Neural cell (in vitro differentiated cells): ENCODE results near the gene RNF215. TPM values are rescaled to one million over a fixed set of nuclear protein-coding genes. Genes with fewer than 3 reads are reported as not detected.

Source experiments
- H2AFZ ChIP-seq: fragments of 200-600, 300-800 bp; sonication (generic), shearing (Covaris generic); 2 replicates; pipeline ENCODE4 v1.6.0; 2014; ENCODE audit warnings: low read depth, mild to moderate bottlenecking, antibody characterized with exemption, low read length, moderate library complexity
- H3F3A ChIP-seq: fragments of 200-600 bp; shearing (Covaris generic); 2 replicates; pipeline ENCODE4 v1.6.1; 2016; ENCODE audit warnings: mild to moderate bottlenecking, moderate library complexity, mixed read lengths, antibody characterized with exemption, low read length; ENCODE audit not compliant: insufficient read depth, poor library complexity, severe bottlenecking
- H3K27ac ChIP-seq: fragments of 200-600, 300-800 bp; sonication (generic), shearing (Covaris generic); 2 replicates; pipeline ENCODE4 v1.5.1; 2014; ENCODE audit warnings: mild to moderate bottlenecking, low read length, moderate library complexity
- H3K27me3 ChIP-seq: fragments of 300-800, 200-600 bp; sonication (generic), shearing (Covaris generic); 2 replicates; pipeline ENCODE4 v1.6.0; 2014; ENCODE audit warnings: mild to moderate bottlenecking, low read depth, low read length, moderate library complexity; ENCODE audit not compliant: insufficient read depth
- H3K36me3 ChIP-seq: fragments of 300-800, 200-600 bp; sonication (generic), shearing (Covaris generic); 2 replicates; pipeline ENCODE4 v1.5.1; 2014; ENCODE audit warnings: mild to moderate bottlenecking, antibody characterized with exemption, low read length, moderate library complexity; ENCODE audit not compliant: insufficient read depth
- H3K4me2 ChIP-seq: fragments of 300-800, 200-600 bp; sonication (generic), shearing (Covaris generic); 2 replicates; pipeline ENCODE4 v1.6.0; 2014; ENCODE audit warnings: mild to moderate bottlenecking, low read length
- H3K4me3 ChIP-seq: fragments of 300-800, 200-600 bp; sonication (generic), shearing (Covaris generic); 2 replicates; pipeline ENCODE4 v1.5.1; 2014; ENCODE audit warnings: mild to moderate bottlenecking, low read length, moderate library complexity
- H3K79me2 ChIP-seq: fragments of 200-600 bp; shearing (Covaris generic); replicated peaks from 2 replicates; pipeline ENCODE4 v1.6.0; 2014; ENCODE audit warnings: mild to moderate bottlenecking, low read length, moderate library complexity; ENCODE audit not compliant: insufficient read depth
- H3K9ac ChIP-seq: fragments of 300-800, 200-600 bp; sonication (generic), shearing (Covaris generic); 2 replicates; pipeline ENCODE4 v1.6.1; 2016; ENCODE audit warnings: mild to moderate bottlenecking, low read length, mixed read lengths
- H3K9me2 ChIP-seq: fragments of 200-600 bp; shearing (Covaris generic); 2 replicates; pipeline ENCODE4 v1.6.1; 2016; ENCODE audit warnings: mild to moderate bottlenecking, low read length, mixed read lengths; ENCODE audit not compliant: insufficient read depth
- H3K9me3 ChIP-seq: fragments of 200-600, 300-800 bp; sonication (generic), shearing (Covaris generic); 2 replicates; pipeline ENCODE4 v1.6.1; 2016; ENCODE audit warnings: mild to moderate bottlenecking, mixed run types, low read length, moderate library complexity, mixed read lengths
- H4K20me1 ChIP-seq: fragments of 200-600 bp; shearing (Covaris generic); 2 replicates; pipeline ENCODE4 v1.6.1; 2016; ENCODE audit warnings: mild to moderate bottlenecking, mixed run types; ENCODE audit not compliant: insufficient read depth
- CTCF ChIP-seq: fragments of 450-650 bp; IDR thresholded peaks from 2 replicates; pipeline ENCODE4 v1.5.1; 2014; ENCODE audit warnings: antibody characterized with exemption, mild to moderate bottlenecking, moderate library complexity; ENCODE audit not compliant: poor library complexity, severe bottlenecking
- EP300 ChIP-seq: fragments of 450-650 bp; conservative IDR thresholded peaks from 2 replicates; pipeline ENCODE4 v1.6.1; 2014; ENCODE audit warnings: antibody characterized with exemption, mild to moderate bottlenecking, moderate library complexity; ENCODE audit not compliant: poor library complexity, severe bottlenecking
- EZH2 ChIP-seq: fragments of 200-600, 300-800 bp; shearing (Covaris generic), sonication (generic); IDR thresholded peaks from 2 replicates; pipeline ENCODE4 v1.6.1; 2014; ENCODE audit warnings: antibody characterized with exemption, low read length, borderline replicate concordance, mild to moderate bottlenecking; ENCODE audit not compliant: insufficient read depth, poor library complexity, severe bottlenecking
- MXI1 ChIP-seq: fragments of 450-650 bp; conservative IDR thresholded peaks from 2 replicates; pipeline ENCODE4 v1.6.1; 2014; ENCODE audit warnings: antibody characterized with exemption, mild to moderate bottlenecking; ENCODE audit not compliant: poor library complexity, severe bottlenecking
- POLR2AphosphoS5 ChIP-seq: IDR thresholded peaks from 2 replicates; pipeline ENCODE4 v1.6.1; 2012
- RAD21 ChIP-seq: fragments of 450-650 bp; conservative IDR thresholded peaks from 2 replicates; pipeline ENCODE4 v1.6.1; 2014; ENCODE audit warnings: antibody characterized with exemption, mild to moderate bottlenecking, moderate library complexity
- REST ChIP-seq: IDR thresholded peaks from 2 replicates; pipeline ENCODE4 v1.6.1; 2012; ENCODE audit warnings: borderline replicate concordance
- SMC3 ChIP-seq: fragments of 450-650 bp; conservative IDR thresholded peaks from 2 replicates; pipeline ENCODE4 v1.6.1; 2014; ENCODE audit warnings: antibody characterized with exemption, mild to moderate bottlenecking, moderate library complexity; ENCODE audit not compliant: poor library complexity
- TAF1 ChIP-seq: IDR thresholded peaks from 2 replicates; pipeline ENCODE4 v1.6.1; 2012; ENCODE audit warnings: low read depth
- polyA plus RNA-seq: library from polyadenylated mRNA; depleted of rRNA; stranded (reverse); fragments of >200 nt; gene quantifications from 2 replicates; pipeline ENCODE4 v1.2.3, GENCODE V29; 2014

RNF215 gene
- polyA plus RNA-seq, 1 donor from 2014 or later, result 28.3 TPM

GRCh38 chr22:30425327-30425615, 38.1 kb upstream of the RNF215 start:
- Histone ChIP-seq H3K9me3 (no peaks in the 10 kb centered on the region), H3K9me2 (no peaks in the 10 kb centered on the region), H3K4me2 (peak overlapping the region; percentile 57), H3K79me2 (no peaks in the 10 kb centered on the region), H2AFZ (peak overlapping the region; percentile 66), H3F3A (no peaks in the 10 kb centered on the region), H3K27me3 (no peaks in the 10 kb centered on the region), H3K27ac (no peak overlapping the region), H3K4me3 (peak overlapping the region; percentile 93), H3K9ac (peak overlapping the region; percentile 62), H3K36me3 (no peaks in the 10 kb centered on the region), H4K20me1 (no peaks in the 10 kb centered on the region)
- TF ChIP-seq EP300, result no peak
- peak; percentile 4 for TF ChIP-seq REST

- Histone ChIP-seq H3K9me3 (no peaks in the 10 kb centered on the region), H3K4me3 (peak overlapping the region; percentile 83), H3K27ac (peak overlapping the region; percentile 93), H3K27me3 (no peaks in the 10 kb centered on the region), H4K20me1 (no peaks in the 10 kb centered on the region), H2AFZ (no peak overlapping the region), H3K79me2 (no peaks in the 10 kb centered on the region), H3F3A (no peaks in the 10 kb centered on the region), H3K36me3 (no peaks in the 10 kb centered on the region), H3K9ac (peak overlapping the region; percentile 53), H3K4me2 (peak overlapping the region; percentile 15), H3K9me2 (no peaks in the 10 kb centered on the region)
- TF ChIP-seq TAF1 (no peak), EP300 (no peak), RAD21 (no peak), REST (no peak), SMC3 (no peak), MXI1 (no peak), EZH2 (no peak), CTCF (no peak), POLR2AphosphoS5 (no peak)
Observed at GRCh38 chr22:30424534-30425326, 37.5 kb upstream of the RNF215 start.
